Thyroid gland (tissue), 4 donors: ENCODE measurements around the gene TBC1D1. TPM values are rescaled to one million over a fixed set of nuclear protein-coding genes. Genes with fewer than 3 reads are reported as not detected.

Source experiments
- DNase-seq, 2 donors: peaks; one replicate each; pipeline ENCODE4 v3.0.0-alpha.2; 2019
- H3K27ac ChIP-seq, 3 donors: fragments of 200-600 bp; sonication (generic); 1 replicate in 2 of 3; 2 replicates in 1 of 3; pipeline ENCODE4 v1.5.1; 2016 to 2019; ENCODE audit warnings: mild to moderate bottlenecking in 1 of 3, moderate library complexity in 1 of 3
- H3K27me3 ChIP-seq: fragments of 200-600 bp; sonication (generic); one replicate; pipeline ENCODE4 v1.5.1; 2019
- H3K36me3 ChIP-seq, 2 donors: fragments of 200-600 bp; sonication (generic); one replicate each; pipeline ENCODE4 v1.5.1; 2016 to 2019
- H3K4me1 ChIP-seq, 2 donors: fragments of 200-600 bp; sonication (generic); one replicate each; pipeline ENCODE4 v1.5.1; 2017 to 2019
- H3K4me3 ChIP-seq, 3 donors: fragments of 200-600 bp; sonication (generic); replicated peaks in 1 of 3; 1 replicate in 2 of 3; 2 replicates in 1 of 3; pipeline ENCODE4 v1.5.1; 2016; ENCODE audit warnings: mild to moderate bottlenecking in 1 of 3
- H3K9me3 ChIP-seq: fragments of 200-600 bp; sonication (generic); one replicate; pipeline ENCODE4 v1.5.1; 2017
- POLR2A ChIP-seq, 2 donors: fragments of 450-650 bp; IDR thresholded peaks; one replicate each; pipeline ENCODE4 v1.6.1; 2017; ENCODE audit warnings: antibody characterized with exemption in 2 of 2, mild to moderate bottlenecking in 2 of 2, moderate library complexity in 1 of 2
- WGBS, 2 donors: methylation state at CpG; one replicate each; pipeline ENCODE4 v1.1.5; 2017; 5-methylcytosine and 5-hydroxymethylcytosine counted together
- intact Hi-C: fragments of 100-400 bp; cut with DNase I; formaldehyde crosslinking; loops from one replicate; pipeline ENCODE4 v1.15.1; 2023
- total RNA-seq, 4 donors: library from RNA; depleted of rRNA; stranded (reverse); fragments of >200 nt; gene quantifications; one replicate each; pipeline ENCODE4 v1.2.3, GENCODE V29; 2016
- TF ChIP-seq, protein P1 (sequence below), 6 experiments: fragments of 200-600 bp in 3 of 6; fragments of 450-650 bp in 3 of 6; sonication (generic) in 3 of 6; IDR thresholded peaks; one replicate each; pipeline ENCODE4 v1.5.1; 2016 to 2019; ENCODE audit warnings: antibody characterized with exemption in 6 of 6, mild to moderate bottlenecking in 2 of 6, inconsistent platforms in 1 of 6, moderate library complexity in 1 of 6

The TBC1D1 gene
- total RNA-seq, 4 donors from 2014 or later, result 192 to 284 (median 230) TPM

DNA sequence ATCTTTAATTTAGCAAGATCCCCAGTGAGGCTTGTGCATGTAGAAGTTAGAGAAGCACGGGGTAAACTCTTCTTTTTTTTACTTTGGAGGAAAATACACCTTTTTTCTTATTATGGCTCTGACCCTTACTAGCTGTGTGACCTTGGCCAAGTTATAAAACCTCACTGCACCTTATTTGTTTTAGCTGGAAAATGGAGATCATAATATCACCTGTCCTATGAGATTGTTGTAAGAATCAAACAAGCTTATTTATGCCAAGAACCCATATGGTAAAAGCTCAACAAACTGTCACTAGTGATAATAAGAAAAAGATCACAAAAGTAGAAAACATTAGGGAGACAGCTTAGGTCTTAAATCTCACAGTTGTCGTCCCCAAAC, 196.0 kb downstream of the TBC1D1 start:
- Histone ChIP-seq H3K4me1 (peaks cover 4 to 8% of the 10 kb centered on the region in 2 donors), H3K27ac (no peak overlapping the region), H3K4me3 (no peak overlapping the region), H3K9me3 (no peaks in the 10 kb centered on the region), H3K27me3 (no peaks in the 10 kb centered on the region), H3K36me3 (peaks cover 0 to 11% of the 10 kb centered on the region in 2 donors)
- no peak for DNase-seq
- WGBS, 2 donors, result 82 to 89% methylated on average over 2 of the region's 2 CpGs
- intact Hi-C loops, result no loop called here
- no peak for TF ChIP-seq POLR2A (IDR thresholded peaks at IDR 0.05)
- TF ChIP-seq, protein P1, sequence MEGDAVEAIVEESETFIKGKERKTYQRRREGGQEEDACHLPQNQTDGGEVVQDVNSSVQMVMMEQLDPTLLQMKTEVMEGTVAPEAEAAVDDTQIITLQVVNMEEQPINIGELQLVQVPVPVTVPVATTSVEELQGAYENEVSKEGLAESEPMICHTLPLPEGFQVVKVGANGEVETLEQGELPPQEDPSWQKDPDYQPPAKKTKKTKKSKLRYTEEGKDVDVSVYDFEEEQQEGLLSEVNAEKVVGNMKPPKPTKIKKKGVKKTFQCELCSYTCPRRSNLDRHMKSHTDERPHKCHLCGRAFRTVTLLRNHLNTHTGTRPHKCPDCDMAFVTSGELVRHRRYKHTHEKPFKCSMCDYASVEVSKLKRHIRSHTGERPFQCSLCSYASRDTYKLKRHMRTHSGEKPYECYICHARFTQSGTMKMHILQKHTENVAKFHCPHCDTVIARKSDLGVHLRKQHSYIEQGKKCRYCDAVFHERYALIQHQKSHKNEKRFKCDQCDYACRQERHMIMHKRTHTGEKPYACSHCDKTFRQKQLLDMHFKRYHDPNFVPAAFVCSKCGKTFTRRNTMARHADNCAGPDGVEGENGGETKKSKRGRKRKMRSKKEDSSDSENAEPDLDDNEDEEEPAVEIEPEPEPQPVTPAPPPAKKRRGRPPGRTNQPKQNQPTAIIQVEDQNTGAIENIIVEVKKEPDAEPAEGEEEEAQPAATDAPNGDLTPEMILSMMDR (IDR thresholded peaks at IDR 0.05), result no peak

DNA sequence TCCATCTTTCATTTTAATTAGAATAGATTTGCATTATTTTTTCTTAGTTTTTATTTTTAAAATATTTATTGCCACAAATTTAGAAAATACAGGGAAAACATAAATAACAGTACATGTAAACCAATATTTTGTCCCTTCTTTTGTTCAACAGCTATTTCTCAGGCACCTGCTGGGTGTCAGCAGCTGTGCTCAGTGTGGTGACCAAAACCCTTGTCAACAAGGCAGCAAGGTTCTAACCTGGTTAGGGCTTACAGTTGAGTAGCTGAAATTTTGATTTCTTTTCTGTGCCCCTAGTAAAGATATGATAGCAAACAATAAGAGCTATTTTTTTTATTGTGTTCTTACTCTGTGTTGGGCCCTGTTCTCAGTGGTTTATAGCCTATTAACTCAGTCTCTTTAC, 197.4 kb downstream of the TBC1D1 start:
- no peak for DNase-seq
- H3K9me3 ChIP-seq, result no peaks in the 10 kb centered on the region
- peaks cover 0 to 11% of the 10 kb centered on the region in 2 donors for H3K36me3 ChIP-seq
- peaks cover 0 to 4% of the 10 kb centered on the region in 2 donors for H3K4me1 ChIP-seq
- TF ChIP-seq, protein P1 (IDR thresholded peaks at IDR 0.05), result no peak
- TF ChIP-seq POLR2A (IDR thresholded peaks at IDR 0.05), result no peak
- H3K27ac ChIP-seq, result no peak overlapping the region
- intact Hi-C loops, result no loop called here
- no peak overlapping the region for H3K4me3 ChIP-seq
- H3K27me3 ChIP-seq, result no peaks in the 10 kb centered on the region

DNA sequence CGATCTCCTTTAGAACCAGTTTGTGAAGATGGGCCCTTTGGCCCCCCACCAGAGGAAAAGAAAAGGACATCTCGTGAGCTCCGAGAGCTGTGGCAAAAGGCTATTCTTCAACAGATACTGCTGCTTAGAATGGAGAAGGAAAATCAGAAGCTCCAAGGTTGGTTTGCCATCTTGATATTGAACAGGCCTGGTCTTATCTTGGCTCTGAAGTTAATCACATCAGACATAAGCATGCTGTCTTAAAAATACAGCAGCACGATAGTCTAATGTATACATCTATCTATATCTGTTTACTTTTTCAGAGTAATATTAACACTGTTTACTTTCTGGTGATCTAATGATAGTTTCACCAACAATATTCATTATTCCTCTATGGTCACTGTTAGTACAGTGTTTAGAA, 199.1 kb downstream of the TBC1D1 start:
- TF ChIP-seq, protein P1 (IDR thresholded peaks at IDR 0.05), result no peak
- TF ChIP-seq POLR2A (IDR thresholded peaks at IDR 0.05), result no peak
- Histone ChIP-seq H3K27ac (no peak overlapping the region), H3K4me1 (peaks cover 0 to 4% of the 10 kb centered on the region in 2 donors), H3K27me3 (no peaks in the 10 kb centered on the region), H3K4me3 (no peak overlapping the region), H3K36me3 (peaks cover 0 to 11% of the 10 kb centered on the region in 2 donors), H3K9me3 (no peaks in the 10 kb centered on the region)
- DNase-seq, result no peak
- WGBS, 2 donors, result 91 to 93% methylated on average over 4 of the region's 4 CpGs
- intact Hi-C loops, result no loop called here

DNA sequence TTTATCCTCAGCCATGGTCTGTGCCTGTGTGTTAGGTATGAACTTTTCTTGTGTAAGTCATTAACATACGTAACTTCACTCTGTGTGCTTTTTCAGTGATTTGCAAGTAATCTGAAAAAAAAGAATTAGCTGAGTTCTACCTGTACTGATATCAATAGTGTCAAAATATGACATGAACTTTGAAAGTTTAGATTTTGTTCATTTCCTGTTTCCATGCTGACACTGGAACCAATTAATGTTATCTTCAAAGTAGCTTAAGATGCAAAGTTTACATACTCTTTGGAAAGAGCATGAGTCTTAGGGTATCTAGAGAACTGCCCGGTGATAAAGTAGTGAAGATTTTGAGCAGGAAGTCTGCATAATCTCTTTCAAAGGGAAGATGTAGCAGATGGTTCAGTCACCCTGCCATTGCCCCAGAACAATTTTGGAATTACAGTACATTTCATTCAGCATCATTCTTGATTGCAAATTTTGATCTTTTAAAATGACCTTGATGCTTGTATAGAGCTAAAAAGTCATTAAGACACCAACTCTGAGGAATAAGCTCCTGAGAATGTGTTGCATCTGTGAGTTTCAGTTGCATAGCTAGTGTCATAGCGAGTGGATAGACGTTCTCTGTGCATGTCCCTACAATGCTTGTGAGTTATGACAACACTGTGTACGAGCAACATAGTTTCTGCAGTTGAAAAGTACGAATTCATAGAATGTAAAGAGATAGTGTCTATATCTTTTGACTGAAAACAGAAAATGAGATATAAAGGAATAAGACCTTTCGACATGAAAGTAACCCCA, 199.8 kb downstream of the TBC1D1 start:
- Histone ChIP-seq H3K36me3 (peaks cover 0 to 11% of the 10 kb centered on the region in 2 donors), H3K4me1 (peaks cover 0 to 4% of the 10 kb centered on the region in 2 donors), H3K27me3 (no peaks in the 10 kb centered on the region), H3K9me3 (no peaks in the 10 kb centered on the region), H3K27ac (no peak overlapping the region), H3K4me3 (no peak overlapping the region)
- no peak for TF ChIP-seq POLR2A (IDR thresholded peaks at IDR 0.05)
- TF ChIP-seq, protein P1 (IDR thresholded peaks at IDR 0.05), result no peak
- intact Hi-C loops, result no loop called here
- no peak for DNase-seq
- WGBS, 2 donors, result 93 to 94% methylated on average over 7 of the region's 7 CpGs

DNA sequence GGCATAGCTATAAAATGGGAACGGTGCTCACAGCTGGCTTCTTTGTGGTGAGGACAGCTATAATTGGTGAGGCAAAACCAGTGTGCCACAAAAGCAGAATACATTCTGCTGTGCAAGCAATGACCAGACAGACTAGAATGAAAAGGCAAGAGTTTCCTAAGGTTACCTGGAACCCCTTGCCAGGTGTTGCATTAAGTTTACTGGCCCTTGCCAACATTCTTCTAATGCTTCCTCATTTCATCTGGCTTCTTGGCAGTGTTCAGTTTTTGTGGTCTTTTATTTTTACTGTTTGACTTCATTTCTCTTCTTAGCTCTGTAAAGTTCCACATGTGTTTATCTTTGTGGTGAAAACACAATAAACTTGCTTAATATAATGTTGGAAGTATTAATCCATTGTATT, 200.8 kb downstream of the TBC1D1 start:
- no peak overlapping the region for H3K4me3 ChIP-seq
- H3K27me3 ChIP-seq, result no peaks in the 10 kb centered on the region
- H3K27ac ChIP-seq, result no peak overlapping the region
- peaks cover 0 to 4% of the 10 kb centered on the region in 2 donors for H3K4me1 ChIP-seq
- H3K36me3 ChIP-seq, result peaks cover 0 to 11% of the 10 kb centered on the region in 2 donors
- no peaks in the 10 kb centered on the region for H3K9me3 ChIP-seq
- DNase-seq, result no peak
- intact Hi-C loops, result no loop called here
- 93 to 94% methylated on average over 1 of the region's 1 CpG for WGBS, 2 donors
- no peak for TF ChIP-seq POLR2A (IDR thresholded peaks at IDR 0.05)
- TF ChIP-seq, protein P1 (IDR thresholded peaks at IDR 0.05), result no peak
